HG03039 (cell line): ENCODE results near the gene FDPS.

Experiments
- ATAC-seq: cut with Tn5 transposase; IDR thresholded peaks from one replicate; pipeline ENCODE4 v1.9.1; 2021; ENCODE audit warnings: mild to moderate bottlenecking, moderate library complexity; ENCODE audit not compliant: unreplicated experiment

FDPS gene

DNA sequence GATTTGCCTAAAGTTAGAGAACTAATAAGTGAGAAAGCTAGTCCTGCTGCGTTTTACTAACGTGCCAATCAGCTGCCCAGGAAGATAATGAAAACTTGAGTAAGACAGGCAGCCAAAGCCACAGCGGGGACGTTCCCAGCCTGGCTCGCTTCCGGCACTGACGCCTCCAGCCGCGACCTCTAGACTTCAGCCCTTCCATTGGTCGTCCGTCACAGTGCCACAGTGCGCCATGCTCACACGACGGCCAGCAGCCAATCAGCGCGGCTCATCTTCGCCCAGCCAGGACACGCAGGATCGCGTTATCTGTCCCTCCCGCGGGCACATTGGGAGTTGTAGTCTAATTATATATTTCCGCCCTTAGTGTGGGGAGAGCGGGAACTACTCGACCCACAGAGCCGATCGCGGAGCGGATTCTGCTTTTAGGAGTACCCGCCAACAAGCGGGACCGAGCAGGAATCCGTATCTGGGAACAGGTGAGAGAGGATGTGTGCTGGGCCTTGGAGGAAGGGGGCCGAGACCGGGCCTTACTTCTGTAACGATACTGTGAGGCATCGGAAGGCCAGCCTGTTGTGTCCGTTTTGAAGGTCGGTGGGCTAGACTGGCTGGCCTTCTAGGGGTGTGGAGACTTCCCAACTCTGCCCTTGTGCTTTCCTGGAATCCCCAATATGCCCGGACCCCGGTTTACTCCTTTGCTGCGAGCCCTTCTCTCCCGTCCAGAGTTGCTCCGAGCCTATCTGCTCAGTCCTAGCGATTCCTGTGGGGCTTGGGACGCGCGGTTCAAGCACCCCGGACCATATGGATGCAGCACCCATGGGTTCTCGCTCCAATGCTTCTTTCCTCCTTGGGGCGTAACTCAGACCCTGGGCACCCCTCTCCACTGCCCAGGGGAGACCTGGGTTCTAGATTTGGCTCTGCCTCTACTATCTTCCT, at the start of gene FDPS:
Gene FDPS (plus strand): TSS at position 374 of the 930 bp plus-strand sequence. CDS start 924 bp downstream, outside the sequence.
- peak; percentile 92 for ATAC-seq

DNA sequence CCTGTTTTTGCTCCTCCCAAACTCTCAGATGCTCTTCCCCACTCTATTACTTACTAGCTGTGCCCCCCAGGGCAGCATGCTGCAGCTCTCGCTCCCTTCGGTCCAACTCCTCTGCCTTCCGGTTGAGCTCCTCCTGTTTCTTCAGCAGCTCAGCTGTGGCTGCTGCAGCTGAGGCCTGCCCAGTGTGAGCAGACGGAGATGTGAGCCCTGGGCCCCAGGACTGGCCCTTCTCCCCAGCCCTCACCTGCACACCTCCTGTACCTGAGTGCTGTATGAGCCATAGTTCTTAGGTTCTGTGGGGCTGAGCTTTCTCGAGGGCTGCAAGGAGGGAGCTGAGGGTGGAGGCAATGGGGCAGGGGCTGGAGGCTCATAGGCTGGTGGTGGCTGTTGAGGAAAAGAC, 48.4 kb upstream of the FDPS start:
- no peak for ATAC-seq

DNA sequence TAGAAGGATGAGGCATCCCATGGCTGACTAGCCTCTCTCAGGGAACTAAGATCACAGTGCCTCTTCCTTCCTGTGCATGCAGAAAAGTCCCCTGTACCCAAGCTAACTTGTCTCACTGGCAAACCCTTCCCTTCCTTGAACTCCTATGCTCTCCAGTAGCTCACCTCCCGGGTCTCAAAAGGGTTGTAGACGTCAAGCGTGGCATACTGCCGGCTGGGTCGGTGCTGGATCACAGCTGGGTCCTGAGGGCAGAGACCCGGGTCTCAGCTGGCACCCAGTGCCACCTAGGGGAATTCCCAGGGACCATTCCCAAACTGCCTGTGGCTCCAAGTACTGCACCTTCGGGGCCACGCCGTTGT, 47.2 kb upstream of the FDPS start:
- peak; percentile 1 for ATAC-seq

GRCh38 chr1:155261852-155262673, 46.6 kb upstream of the FDPS start, which contains the start of gene SCAMP3:
TSS of gene SCAMP3 (minus strand) at chr1:155262360. CDS start at chr1:155262151, 209 bp downstream.
- ATAC-seq: peak; percentile 68

DNA sequence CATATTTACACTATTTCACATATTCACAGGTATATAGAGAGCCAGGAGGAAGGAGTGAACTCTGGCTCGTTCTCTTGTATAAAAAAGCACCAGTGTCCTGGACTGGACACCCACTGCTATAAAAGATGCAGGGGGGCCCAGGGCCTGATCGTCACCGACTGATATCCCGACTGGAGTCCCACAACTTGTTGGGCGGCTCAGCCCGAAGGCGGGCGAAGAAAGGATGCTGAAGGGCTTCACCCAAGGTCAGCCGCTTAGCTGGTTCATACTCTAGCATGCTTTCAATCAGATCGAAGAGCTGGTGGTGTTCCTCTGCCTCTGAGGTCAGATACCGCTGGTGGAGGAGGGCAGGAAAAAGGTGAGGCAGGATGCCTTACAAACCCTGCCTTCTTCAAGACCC, 45.6 kb upstream of the FDPS start:
- ATAC-seq: no peak

DNA sequence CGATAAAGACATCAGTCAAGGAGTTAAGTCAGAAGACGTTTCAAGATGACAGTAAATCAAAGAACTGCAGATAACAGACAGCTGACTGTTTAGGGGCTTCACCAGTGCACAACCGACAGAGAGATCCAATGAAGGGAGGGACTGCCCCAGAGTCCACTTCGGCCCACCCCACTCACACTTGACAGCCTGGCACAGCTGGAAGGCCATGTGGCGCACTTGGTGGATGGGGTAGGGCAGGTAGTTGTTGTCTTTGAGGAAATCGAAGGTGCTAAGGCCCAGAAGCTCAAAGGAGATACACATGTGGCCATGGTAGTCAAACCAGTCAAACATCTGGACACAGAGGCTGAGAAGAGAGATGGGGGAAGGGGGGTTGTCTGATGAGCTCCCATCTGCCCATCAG, 42.1 kb upstream of the FDPS start:
- no peak for ATAC-seq

DNA sequence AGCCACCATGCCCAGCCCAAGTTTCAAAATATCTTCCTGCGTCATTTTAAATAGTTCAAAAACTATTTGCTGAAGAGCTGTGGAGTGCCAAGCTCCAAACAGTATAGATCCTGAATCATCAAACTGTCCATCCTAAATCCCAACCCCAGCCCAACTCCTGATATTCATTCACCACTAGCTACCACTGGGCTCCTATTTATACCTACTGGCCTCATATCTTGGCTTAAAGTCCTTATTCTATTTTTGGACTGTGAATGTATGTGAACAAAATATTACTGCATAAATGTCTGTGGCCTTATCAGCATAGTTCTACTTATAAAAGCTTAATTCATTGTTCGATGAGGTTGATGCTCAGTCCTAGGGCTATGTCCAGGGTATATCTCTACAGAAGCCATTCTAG, 41.3 kb upstream of the FDPS start:
- no peak for ATAC-seq

DNA sequence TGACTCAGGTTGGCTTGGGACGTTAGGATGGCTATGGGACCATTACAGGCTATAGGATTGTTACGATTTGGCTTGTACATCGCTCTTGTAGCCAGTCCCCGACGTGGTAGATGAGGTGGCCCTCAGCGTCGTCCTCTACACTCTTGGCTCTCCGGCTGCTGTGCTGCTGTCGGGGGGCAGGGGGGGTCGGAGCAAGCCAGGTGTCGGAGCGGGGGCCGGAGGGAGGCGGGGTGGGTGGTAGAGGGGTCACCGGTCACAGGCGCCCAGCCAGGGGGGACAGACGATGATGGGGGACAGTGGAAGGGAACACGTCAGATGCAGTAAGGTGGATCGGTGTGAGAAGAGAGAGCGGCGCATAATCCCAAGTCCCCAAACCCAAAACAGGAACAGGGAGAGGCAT, 40.0 kb upstream of the FDPS start:
- no peak for ATAC-seq

GRCh38 chr1:155269381-155269780, 39.3 kb upstream of the FDPS start:
- ATAC-seq: no peak

- ATAC-seq: peak; percentile 32
These were observed 36.0 kb upstream of the FDPS start for GRCh38 chr1:155272466-155273342.

DNA sequence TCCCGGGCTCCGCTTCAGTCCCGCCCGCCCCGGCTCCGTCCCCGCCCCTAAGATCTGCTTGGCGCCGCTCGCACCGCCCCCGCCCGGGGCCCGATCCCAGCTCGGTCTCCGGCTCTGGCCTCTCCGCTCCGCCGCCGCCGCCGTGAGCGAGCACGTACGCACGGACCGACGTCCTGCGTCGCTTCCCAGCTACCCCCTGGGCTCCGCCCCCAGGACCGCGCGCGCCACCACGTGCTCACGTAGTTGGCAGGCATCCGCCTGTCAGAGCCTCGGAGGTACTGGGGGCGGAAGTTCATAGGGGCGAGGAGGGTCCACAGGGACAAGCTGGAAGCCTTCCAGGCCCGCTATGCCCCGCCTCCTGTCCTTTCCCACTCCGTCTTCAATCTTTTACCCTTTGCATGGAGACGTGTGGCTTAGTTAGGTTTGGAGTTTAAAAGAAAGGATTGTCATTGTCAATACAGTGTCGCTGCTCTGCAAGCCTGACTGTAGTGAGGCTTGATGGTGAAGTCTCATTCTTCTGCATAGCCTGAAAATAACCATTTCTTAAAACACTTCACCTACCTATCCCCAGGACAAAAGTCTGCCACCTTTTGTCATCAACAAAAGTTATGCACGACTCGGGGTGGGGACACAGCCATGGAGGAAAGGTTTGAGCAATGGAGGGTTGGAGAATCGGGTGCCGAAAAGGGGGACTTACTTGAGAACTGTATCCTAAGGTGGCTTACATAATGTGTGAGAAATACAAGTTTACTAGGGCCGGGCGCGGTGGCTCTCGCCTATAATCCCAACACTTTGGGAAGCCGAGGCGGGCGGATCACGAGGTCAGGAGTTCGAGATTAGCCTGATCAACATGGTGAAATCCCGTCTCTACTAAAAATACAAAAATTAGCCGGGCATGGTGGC, 35.1 kb upstream of the FDPS start, which contains the start of gene CLK2:
Gene CLK2 (minus strand): TSS at position 162 of the 903 bp plus-strand sequence. CDS start 2,527 bp downstream, outside the sequence.
- peak; percentile 69 for ATAC-seq

DNA sequence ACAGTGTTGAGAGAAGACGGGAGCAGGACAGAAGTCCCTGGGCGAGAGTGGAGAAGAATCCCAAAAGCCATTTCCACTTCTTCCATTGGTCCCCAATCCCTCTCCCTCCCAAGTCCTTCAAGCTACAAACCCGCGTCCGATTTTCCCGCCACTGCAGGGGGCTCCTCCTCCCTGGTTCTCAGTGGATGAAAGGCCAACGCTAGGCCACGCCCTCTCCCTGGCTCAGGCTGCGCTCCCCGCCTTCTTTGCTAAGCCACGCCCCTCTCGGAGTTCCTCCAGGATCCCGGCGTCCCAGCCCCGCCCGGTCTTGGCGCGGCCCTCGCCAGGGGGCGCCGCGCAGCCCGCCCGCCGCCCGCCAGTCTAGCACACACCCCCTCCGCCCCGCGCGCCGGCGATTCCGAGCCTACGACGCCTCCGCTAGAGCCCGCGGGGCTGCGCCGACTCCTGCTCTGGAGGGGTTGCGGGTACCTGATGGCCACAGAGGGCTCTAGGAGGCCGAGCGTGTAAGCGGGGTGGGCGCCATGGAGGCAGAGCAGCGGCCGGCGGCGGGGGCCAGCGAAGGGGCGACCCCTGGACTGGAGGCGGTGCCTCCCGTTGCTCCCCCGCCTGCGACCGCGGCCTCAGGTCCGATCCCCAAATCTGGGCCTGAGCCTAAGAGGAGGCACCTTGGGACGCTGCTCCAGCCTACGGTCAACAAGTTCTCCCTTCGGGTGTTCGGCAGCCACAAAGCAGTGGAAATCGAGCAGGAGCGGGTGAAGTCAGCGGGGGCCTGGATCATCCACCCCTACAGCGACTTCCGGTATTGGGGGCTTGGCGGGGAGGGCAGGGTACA, 31.4 kb upstream of the FDPS start, which contains the start of gene HCN3:
Gene HCN3 (plus strand): TSS at position 394 of the 832 bp plus-strand sequence. CDS start 128 bp downstream, at position 522.
- peak; percentile 61 for ATAC-seq

DNA sequence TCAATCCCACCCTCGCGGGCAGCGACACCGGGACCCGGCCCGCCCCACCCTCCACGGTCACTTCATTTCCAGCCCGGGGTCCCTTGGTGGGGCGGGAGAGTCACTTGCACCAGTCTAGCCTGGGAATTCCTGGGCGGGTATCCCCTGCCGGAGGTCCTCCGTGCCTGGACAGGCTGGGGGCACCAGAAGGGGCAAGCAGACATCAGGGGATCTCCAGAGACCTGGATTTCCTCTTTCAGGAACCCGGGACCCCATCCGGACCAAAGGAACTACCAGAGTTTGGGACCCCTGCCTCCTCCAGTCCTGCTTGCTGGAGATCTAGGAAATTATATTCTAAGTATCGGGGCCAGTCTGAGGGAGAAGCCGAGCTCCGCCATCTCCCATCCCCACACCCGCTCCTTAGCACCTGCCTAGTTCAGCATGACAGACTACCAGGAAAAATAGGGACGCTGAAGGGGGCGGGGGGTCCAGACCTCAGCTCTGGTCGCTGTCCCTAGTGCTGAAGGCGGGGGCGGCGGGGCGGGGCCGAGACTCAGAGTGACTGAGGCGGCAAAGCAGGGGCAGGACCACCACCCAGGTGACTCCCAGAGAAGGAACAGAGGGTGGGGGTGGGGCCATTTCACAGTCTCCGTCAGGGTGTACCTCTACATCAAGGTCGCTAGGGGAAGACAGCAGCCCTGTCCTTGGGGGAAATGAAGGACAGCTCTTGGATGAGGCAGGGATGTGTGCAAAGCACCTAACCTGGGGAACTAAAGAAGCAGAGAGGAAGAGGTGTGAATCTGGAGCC, 30.6 kb upstream of the FDPS start:
- no peak for ATAC-seq

DNA sequence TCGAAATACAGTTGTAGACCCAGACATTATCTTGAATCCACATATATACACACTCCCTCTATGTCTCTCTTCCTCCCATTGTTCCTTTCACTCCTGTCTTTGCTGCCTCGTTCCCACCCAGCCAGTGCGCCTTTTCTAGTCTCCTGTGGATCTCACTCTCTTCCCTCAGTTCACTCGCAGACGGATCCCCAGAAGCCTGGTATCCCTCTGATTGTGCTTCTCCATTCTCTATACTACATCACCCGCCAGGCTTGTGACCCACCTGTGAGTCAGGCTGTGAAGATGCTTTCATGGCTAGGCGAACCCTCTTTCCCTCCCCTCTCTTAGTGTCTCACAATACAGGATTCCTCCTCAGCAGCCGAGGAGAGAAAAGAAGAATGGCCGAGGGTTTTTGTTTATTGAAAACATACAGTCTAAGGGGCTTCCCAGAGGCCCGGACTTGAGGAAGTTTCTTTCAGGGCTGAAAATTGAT, 29.9 kb upstream of the FDPS start:
- no peak for ATAC-seq

DNA sequence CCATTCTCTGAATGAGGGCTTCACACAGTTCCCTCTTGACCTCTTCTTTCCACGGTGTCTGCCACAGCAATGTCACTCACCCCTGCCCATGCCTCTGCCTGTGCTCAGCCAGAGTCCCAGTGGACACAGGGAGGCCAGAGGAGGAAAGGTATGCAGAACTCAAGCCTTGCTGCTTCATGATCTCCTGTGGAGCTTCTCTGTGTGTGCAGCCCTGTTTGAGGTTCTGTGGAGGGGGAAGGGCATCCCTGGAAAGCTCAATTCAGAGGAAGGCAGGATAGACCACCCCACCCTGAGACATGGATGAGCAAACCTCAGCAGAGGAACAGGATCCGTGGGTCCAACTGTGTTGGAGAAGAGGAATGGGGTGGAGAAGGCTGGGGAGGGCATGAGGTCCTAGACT, 29.4 kb upstream of the FDPS start:
- no peak for ATAC-seq

DNA sequence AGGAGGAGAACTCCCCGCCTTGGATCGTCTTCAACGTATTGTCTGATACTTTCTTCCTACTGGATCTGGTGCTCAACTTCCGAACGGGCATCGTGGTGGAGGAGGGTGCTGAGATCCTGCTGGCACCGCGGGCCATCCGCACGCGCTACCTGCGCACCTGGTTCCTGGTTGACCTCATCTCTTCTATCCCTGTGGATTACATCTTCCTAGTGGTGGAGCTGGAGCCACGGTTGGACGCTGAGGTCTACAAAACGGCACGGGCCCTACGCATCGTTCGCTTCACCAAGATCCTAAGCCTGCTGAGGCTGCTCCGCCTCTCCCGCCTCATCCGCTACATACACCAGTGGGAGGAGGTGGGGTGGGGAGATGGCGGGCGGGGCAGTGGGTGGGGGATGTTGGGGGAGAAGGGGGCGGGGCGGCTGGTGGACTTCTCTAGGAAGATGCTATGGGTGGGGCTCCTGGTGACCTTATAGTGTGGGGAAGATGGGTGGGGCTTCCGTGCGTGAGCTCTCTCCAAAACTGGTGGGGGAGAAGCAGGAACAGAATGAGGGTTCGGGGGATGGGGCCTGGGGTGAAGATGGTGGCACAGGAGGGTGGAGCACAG, 26.1 kb upstream of the FDPS start:
- ATAC-seq: no peak

GRCh38 chr1:155284476-155284875, 24.2 kb upstream of the FDPS start:
- no peak for ATAC-seq
